WTC11 (cell line): ENCODE results near the gene TTI1. TPM values are rescaled to one million over a fixed set of nuclear protein-coding genes. Genes with fewer than 3 reads are reported as not detected.
A peak's percentile ranks its signal among the peaks of the same experiment; 100 is the strongest.

Experiments
- ATAC-seq: fragments of 200-7000 bp; cut with Tn5 transposase; 2 replicates; pipeline ENCODE4 v1.10.0; 2021; ENCODE audit warnings: mild to moderate bottlenecking, moderate library complexity
- CTCF ChIA-PET: fragments of 300-600 bp; sonication (Branson Sonifier 250); formaldehyde crosslinking; loops from one replicate; lab custom pipeline; 2021; ENCODE audit warnings: antibody characterized with exemption; lab: Charles Lee
- POLR2A ChIA-PET: fragments of 350-600 bp; sonication (Branson Sonifier 250); formaldehyde crosslinking; loops from one replicate; lab custom pipeline; 2021; ENCODE audit warnings: antibody characterized with exemption; lab: Charles Lee
- DNase-seq: peaks from one replicate; pipeline ENCODE4 v3.0.0; 2021; ENCODE audit warnings: low spot score
- H3K27ac Mint-ChIP-seq: 2 replicates; pipeline ENCODE4 v1.8.0; 2021; ENCODE audit warnings: mixed read lengths
- H3K27me3 Mint-ChIP-seq: 2 replicates; pipeline ENCODE4 v1.8.0; 2021; ENCODE audit warnings: low read depth, mild to moderate bottlenecking, moderate library complexity, mixed read lengths
- H3K36me3 Mint-ChIP-seq: 2 replicates; pipeline ENCODE4 v1.8.0; 2021; ENCODE audit warnings: mixed read lengths
- H3K4me1 Mint-ChIP-seq: 2 replicates; pipeline ENCODE4 v1.8.0; 2022; ENCODE audit warnings: mixed read lengths
- H3K4me3 Mint-ChIP-seq: 2 replicates; pipeline ENCODE4 v1.8.0; 2021; ENCODE audit warnings: mild to moderate bottlenecking, moderate library complexity, mixed read lengths
- H3K9me3 Mint-ChIP-seq: 2 replicates; pipeline ENCODE4 v1.8.0; 2021; ENCODE audit warnings: mixed read lengths
- ATF2 ChIP-seq: sonication (generic); formaldehyde crosslinking; IDR thresholded peaks from 2 replicates; pipeline ENCODE4 v1.8.1; 2022; ENCODE audit warnings: low read depth, missing genetic modification reagents, borderline replicate concordance
- CBFB ChIP-seq: sonication (generic); formaldehyde crosslinking; IDR thresholded peaks from 2 replicates; pipeline ENCODE4 v1.8.1; 2022; ENCODE audit warnings: mild to moderate bottlenecking, low read depth, missing genetic modification reagents
- ESRRA ChIP-seq: sonication (generic); formaldehyde crosslinking; IDR thresholded peaks from 2 replicates; pipeline ENCODE4 v1.8.1; 2022; ENCODE audit warnings: mild to moderate bottlenecking, missing genetic modification reagents, borderline replicate concordance
- FOXJ3 ChIP-seq: sonication (generic); formaldehyde crosslinking; IDR thresholded peaks from 2 replicates; pipeline ENCODE4 v1.9.0; 2021; ENCODE audit warnings: missing genetic modification reagents, mild to moderate bottlenecking, borderline replicate concordance
- FOXK1 ChIP-seq: sonication (generic); formaldehyde crosslinking; IDR thresholded peaks from 2 replicates; pipeline ENCODE4 v1.8.0; 2022; ENCODE audit warnings: mild to moderate bottlenecking, moderate library complexity, missing genetic modification reagents
- JUN ChIP-seq: sonication (generic); formaldehyde crosslinking; IDR thresholded peaks from 2 replicates; pipeline ENCODE4 v1.8.0; 2023; ENCODE audit warnings: mild to moderate bottlenecking, missing genetic modification reagents
- NR2C2 ChIP-seq: sonication (generic); formaldehyde crosslinking; IDR thresholded peaks from 2 replicates; pipeline ENCODE4 v1.8.0; 2022; ENCODE audit warnings: mild to moderate bottlenecking, missing genetic modification reagents
- NR3C1 ChIP-seq: sonication (generic); formaldehyde crosslinking; conservative IDR thresholded peaks from 2 replicates; pipeline ENCODE4 v1.8.1; 2023; ENCODE audit warnings: low read depth, mild to moderate bottlenecking, missing genetic modification reagents
- OVOL2 ChIP-seq: fragments of 250-450 bp; sonication (Bioruptor Pico); IDR thresholded peaks from 2 replicates; pipeline ENCODE4 v1.9.0; 2021; ENCODE audit warnings: mild to moderate bottlenecking, borderline replicate concordance
- PRDM15 ChIP-seq: sonication (generic); formaldehyde crosslinking; IDR thresholded peaks from 2 replicates; pipeline ENCODE4 v1.8.0; 2022; ENCODE audit warnings: missing genetic modification reagents
- TEAD1 ChIP-seq: sonication (generic); formaldehyde crosslinking; IDR thresholded peaks from 2 replicates; pipeline ENCODE4 v1.8.0; 2022; ENCODE audit warnings: mild to moderate bottlenecking, missing genetic modification reagents
- ZNF121 ChIP-seq: sonication (generic); formaldehyde crosslinking; IDR thresholded peaks from 2 replicates; pipeline ENCODE4 v1.8.0; 2023; ENCODE audit warnings: missing genetic modification reagents
- ZNF263 ChIP-seq: sonication (generic); formaldehyde crosslinking; IDR thresholded peaks from 2 replicates; pipeline ENCODE4 v1.8.1; 2022; ENCODE audit warnings: low read depth, mild to moderate bottlenecking, moderate library complexity, missing genetic modification reagents
- ZNF281 ChIP-seq: sonication (generic); formaldehyde crosslinking; IDR thresholded peaks from 2 replicates; pipeline ENCODE4 v1.8.0; 2023; ENCODE audit warnings: mild to moderate bottlenecking, missing genetic modification reagents
- total RNA-seq: library from RNA; stranded (reverse); gene quantifications from 3 replicates; pipeline ENCODE4 v1.2.3, GENCODE V29; 2021
- TF ChIP-seq, protein P1 (sequence below): sonication (generic); formaldehyde crosslinking; conservative IDR thresholded peaks from 2 replicates; pipeline ENCODE4 v1.8.1; 2023; ENCODE audit warnings: mild to moderate bottlenecking, low read depth, missing genetic modification reagents, moderate library complexity
- TF ChIP-seq, protein P2 (sequence below): fragments of 250-450 bp; sonication (Bioruptor Pico); IDR thresholded peaks from 2 replicates; pipeline ENCODE4 v2.1.2; 2022; ENCODE audit warnings: mild to moderate bottlenecking, moderate library complexity

Gene TTI1
- total RNA-seq, 1 experiment from 2014 or later, result 43.5 TPM

DNA sequence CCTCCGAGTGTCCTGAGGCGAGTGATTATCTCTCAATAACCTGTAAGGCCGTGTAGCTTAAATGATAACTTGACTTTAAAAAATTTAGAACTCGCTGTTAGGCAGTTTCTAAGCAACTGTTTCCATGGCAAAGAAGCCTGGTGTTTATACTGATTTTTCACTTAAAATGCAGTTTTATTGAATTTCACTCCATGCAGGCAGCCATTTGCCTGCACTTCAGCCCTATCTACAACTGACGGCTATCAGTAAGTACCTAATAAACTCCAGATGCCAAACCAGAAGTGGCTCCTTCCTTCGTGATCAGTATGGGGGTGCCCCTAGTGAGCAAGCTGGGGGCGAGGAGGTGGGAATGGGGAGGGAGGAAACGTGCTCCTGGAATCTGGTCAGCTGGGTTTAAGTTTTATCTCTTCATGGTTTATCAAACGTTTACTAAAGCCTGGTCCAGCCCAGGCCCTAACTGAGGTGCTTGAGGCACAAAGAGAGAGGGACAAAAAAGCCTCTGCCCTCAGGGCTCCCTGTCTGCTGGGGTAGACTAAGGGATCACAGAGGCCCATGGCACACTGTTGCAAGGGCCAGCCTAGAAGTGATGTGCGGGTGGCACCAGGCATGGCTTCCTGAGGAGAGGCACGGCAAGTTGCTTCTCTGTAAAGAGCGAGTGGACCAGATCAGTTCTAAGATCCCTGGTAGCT lies 45.5 kb downstream of the TTI1 start:
- peaks cover 2% of the 10 kb centered on the region; the same call in 1 of the 2 replicates for H3K4me1 Mint-ChIP-seq
- 0 out of 2 replicates have a peak overlapping the region, but pooled peaks have one; percentile 54 for H3K27ac Mint-ChIP-seq
- TF ChIP-seq ZNF263 (CRISPR knock-in tag) (no peak), ATF2 (no peak), JUN (no peak), TEAD1 (CRISPR knock-in tag) (no peak), FOXJ3 (CRISPR knock-in tag) (no peak), OVOL2 (no peak), NR3C1 (no peak), FOXK1 (no peak), ZNF121 (no peak), ESRRA (CRISPR knock-in tag) (no peak), NR2C2 (no peak), ZNF281 (CRISPR knock-in tag) (no peak)
- TF ChIP-seq, protein P1, sequence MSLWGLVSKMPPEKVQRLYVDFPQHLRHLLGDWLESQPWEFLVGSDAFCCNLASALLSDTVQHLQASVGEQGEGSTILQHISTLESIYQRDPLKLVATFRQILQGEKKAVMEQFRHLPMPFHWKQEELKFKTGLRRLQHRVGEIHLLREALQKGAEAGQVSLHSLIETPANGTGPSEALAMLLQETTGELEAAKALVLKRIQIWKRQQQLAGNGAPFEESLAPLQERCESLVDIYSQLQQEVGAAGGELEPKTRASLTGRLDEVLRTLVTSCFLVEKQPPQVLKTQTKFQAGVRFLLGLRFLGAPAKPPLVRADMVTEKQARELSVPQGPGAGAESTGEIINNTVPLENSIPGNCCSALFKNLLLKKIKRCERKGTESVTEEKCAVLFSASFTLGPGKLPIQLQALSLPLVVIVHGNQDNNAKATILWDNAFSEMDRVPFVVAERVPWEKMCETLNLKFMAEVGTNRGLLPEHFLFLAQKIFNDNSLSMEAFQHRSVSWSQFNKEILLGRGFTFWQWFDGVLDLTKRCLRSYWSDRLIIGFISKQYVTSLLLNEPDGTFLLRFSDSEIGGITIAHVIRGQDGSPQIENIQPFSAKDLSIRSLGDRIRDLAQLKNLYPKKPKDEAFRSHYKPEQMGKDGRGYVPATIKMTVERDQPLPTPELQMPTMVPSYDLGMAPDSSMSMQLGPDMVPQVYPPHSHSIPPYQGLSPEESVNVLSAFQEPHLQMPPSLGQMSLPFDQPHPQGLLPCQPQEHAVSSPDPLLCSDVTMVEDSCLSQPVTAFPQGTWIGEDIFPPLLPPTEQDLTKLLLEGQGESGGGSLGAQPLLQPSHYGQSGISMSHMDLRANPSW, result no peak
- TF ChIP-seq, protein P2, sequence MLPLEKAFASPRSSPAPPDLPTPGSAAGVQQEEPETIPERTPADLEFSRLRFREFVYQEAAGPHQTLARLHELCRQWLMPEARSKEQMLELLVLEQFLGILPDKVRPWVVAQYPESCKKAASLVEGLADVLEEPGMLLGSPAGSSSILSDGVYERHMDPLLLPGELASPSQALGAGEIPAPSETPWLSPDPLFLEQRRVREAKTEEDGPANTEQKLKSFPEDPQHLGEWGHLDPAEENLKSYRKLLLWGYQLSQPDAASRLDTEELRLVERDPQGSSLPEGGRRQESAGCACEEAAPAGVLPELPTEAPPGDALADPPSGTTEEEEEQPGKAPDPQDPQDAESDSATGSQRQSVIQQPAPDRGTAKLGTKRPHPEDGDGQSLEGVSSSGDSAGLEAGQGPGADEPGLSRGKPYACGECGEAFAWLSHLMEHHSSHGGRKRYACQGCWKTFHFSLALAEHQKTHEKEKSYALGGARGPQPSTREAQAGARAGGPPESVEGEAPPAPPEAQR (CRISPR knock-in tag), result no peak

GRCh38 chr20:37986873-37987601 lies 46.2 kb downstream of the TTI1 start:
- Mint-ChIP-seq H3K27me3 (no peaks in the 10 kb centered on the region), H3K27ac (0 out of 2 replicates have a peak overlapping the region, but pooled peaks have one; percentile 54), H3K4me3 (no peak overlapping the region), H3K36me3 (peaks cover 35% of the 10 kb centered on the region), H3K4me1 (no peaks in the 10 kb centered on the region), H3K9me3 (no peaks in the 10 kb centered on the region)
- ATAC-seq (no peak), DNase-seq (no peak)
- CTCF ChIA-PET, result interaction anchor here (1.0 kb wide), 2 partner anchors 18 to 43 kb away, joined by 3 to 4 read pairs; no protein-coding TSS in a partner anchor
- TF ChIP-seq CBFB (CRISPR knock-in tag), result no peak
- no peak for TF ChIP-seq PRDM15 (CRISPR knock-in tag)
- POLR2A ChIA-PET, result no interaction called here

More for the DNA sequence above, 45.5 kb downstream of the TTI1 start:
- POLR2A ChIA-PET, result no interaction called here
- Mint-ChIP-seq H3K4me3 (no peak overlapping the region), H3K36me3 (peaks cover 30% of the 10 kb centered on the region), H3K9me3 (no peaks in the 10 kb centered on the region), H3K27me3 (no peaks in the 10 kb centered on the region)
- no peak for ATAC-seq
- no peak for DNase-seq
- CTCF ChIA-PET, result interaction anchor here (1.0 kb wide), 2 partner anchors 19 to 44 kb away, joined by 3 to 4 read pairs; no protein-coding TSS in a partner anchor
